K562 (cell line): ENCODE measurements around the gene DAPK2. TPM values are rescaled to one million over a fixed set of nuclear protein-coding genes. Genes with fewer than 3 reads are reported as not detected.

Experiments
- ATAC-seq: fragments of 200-7000 bp; cut with Tn5 transposase; 3 replicates; pipeline ENCODE4 v1.9.1; 2020; ENCODE audit warnings: moderate library complexity
- BruUV-seq: library from RNA; stranded (reverse); fragments of 400-500 nt; replicated peaks from 2 replicates; lab custom pipeline; 2021; lab: Mats Ljungman, UMichigan
- CTCF ChIA-PET: fragments of 300-600 bp; formaldehyde crosslinking; extraction: SDS; loops from one replicate; lab custom pipeline; 2021; ENCODE audit warnings: low intra/inter-chr PET ratio; lab: Yijun Ruan, JAX
- POLR2A ChIA-PET: fragments of 300-600, 350-650 bp; sonication (Branson Sonifier 250); formaldehyde crosslinking; extraction: SDS; loops from one replicate; lab custom pipeline; 2021; ENCODE audit warnings: antibody characterized with exemption, inconsistent platforms; lab: Yijun Ruan, JAX
- DNase-seq, 4 experiments: peaks; one replicate each; pipeline versions ENCODE4 v3.0.0 to v3.0.0-alpha.2; 2011 to 2018; ENCODE audit warnings: low spot score in 3 of 4, mixed read lengths in 3 of 4; ENCODE audit errors: extremely low read depth in 1 of 4
- FAIRE-seq: peaks from 2 replicates; lab custom pipeline; 2011; peaks lifted over from hg19 to GRCh38; lab: Jason Lieb, UNC
- H2AFZ ChIP-seq: 2 replicates; pipeline ENCODE4 v1.6.0; 2011; ENCODE audit warnings: low read depth, low read length, control low read depth, inconsistent platforms
- H3K27ac ChIP-seq: fragments of 200-600 bp; 3 replicates; pipeline ENCODE4 v1.8.0; 2011; ENCODE audit warnings: low read depth, mild to moderate bottlenecking, control low read depth, inconsistent platforms, low read length, moderate library complexity, mixed read lengths; ENCODE audit errors: extremely low read depth
- H3K27me3 ChIP-seq, 2 experiments: fragments of 300-600 bp in 1 of 2; 2 replicates in 1 of 2; 3 replicates in 1 of 2; pipeline versions ENCODE4 v1.6.0 to v1.8.0; 2011; ENCODE audit warnings: inconsistent platforms in 2 of 2, low read length in 2 of 2, mild to moderate bottlenecking in 1 of 2, mixed read lengths in 1 of 2, moderate library complexity in 1 of 2; ENCODE audit not compliant: control insufficient read depth in 2 of 2, insufficient read depth in 2 of 2
- H3K36me3 ChIP-seq: fragments of 300-600 bp; 3 replicates; pipeline ENCODE4 v1.8.0; 2011; ENCODE audit warnings: mild to moderate bottlenecking, low read length, inconsistent platforms; ENCODE audit not compliant: control insufficient read depth, insufficient read depth
- H3K4me1 ChIP-seq, 2 experiments: fragments of 200-600 bp in 1 of 2; replicated peaks in 1 of 2; 2 replicates in 1 of 2; 3 replicates in 1 of 2; pipeline versions ENCODE4 v1.5.1 to v1.8.0; 2011; ENCODE audit warnings: inconsistent platforms in 2 of 2, low read length in 2 of 2, mild to moderate bottlenecking in 1 of 2, mixed read lengths in 1 of 2, moderate library complexity in 1 of 2; ENCODE audit not compliant: control insufficient read depth in 2 of 2, insufficient read depth in 2 of 2
- H3K4me2 ChIP-seq: 2 replicates; pipeline ENCODE4 v1.6.1; 2011; ENCODE audit warnings: low read length, control low read depth, inconsistent platforms, mixed read lengths; ENCODE audit not compliant: insufficient read depth
- H3K4me3 ChIP-seq: fragments of 200-600 bp; sonication (generic), shearing (Covaris generic); 2 replicates; pipeline ENCODE4 v1.5.1; 2016; ENCODE audit warnings: control low read depth, inconsistent platforms
- H3K79me2 ChIP-seq: fragments of 200-600 bp; 3 replicates; pipeline ENCODE4 v1.8.0; 2011; ENCODE audit warnings: low read length, inconsistent platforms; ENCODE audit not compliant: control insufficient read depth, insufficient read depth
- H3K9ac ChIP-seq, 2 experiments: 2 replicates each; pipeline versions ENCODE4 v1.6.0 to v1.6.1; 2011; ENCODE audit warnings: low read depth in 2 of 2, low read length in 2 of 2, control low read depth in 1 of 2, inconsistent platforms in 1 of 2, mild to moderate bottlenecking in 1 of 2, mixed read lengths in 1 of 2; ENCODE audit not compliant: insufficient read depth in 1 of 2
- H3K9me1 ChIP-seq: one replicate; pipeline ENCODE4 v1.6.0; 2011; ENCODE audit warnings: inconsistent platforms, mild to moderate bottlenecking, low read length, moderate library complexity; ENCODE audit not compliant: control insufficient read depth, insufficient read depth
- H3K9me3 ChIP-seq: replicated peaks from 2 replicates; pipeline ENCODE4 v1.5.1; 2011; ENCODE audit warnings: low read depth, low read length, inconsistent platforms; ENCODE audit not compliant: control insufficient read depth, insufficient read depth
- H4K20me1 ChIP-seq: replicated peaks from 2 replicates; pipeline ENCODE4 v1.6.1; 2011; ENCODE audit warnings: low read length, inconsistent platforms, mixed read lengths; ENCODE audit not compliant: control insufficient read depth, insufficient read depth
- CBX1 ChIP-seq: sonication (generic); IDR thresholded peaks from 2 replicates; pipeline ENCODE4 v1.6.1; 2016; ENCODE audit warnings: antibody characterized with exemption, low read depth, mild to moderate bottlenecking
- CHCHD3 ChIP-seq: fragments of 250-450 bp; sonication (Bioruptor Pico); IDR thresholded peaks from 2 replicates; pipeline ENCODE4 v2.1.2; 2022; ENCODE audit warnings: mild to moderate bottlenecking
- CREM ChIP-seq: IDR thresholded peaks from 2 replicates; pipeline ENCODE4 v1.6.1; 2014; ENCODE audit warnings: antibody characterized with exemption, low read depth
- HNRNPL ChIP-seq: fragments of 200-400 bp; formaldehyde crosslinking; IDR thresholded peaks from 2 replicates; pipeline ENCODE4 v1.6.1; 2017; ENCODE audit warnings: low read depth, mild to moderate bottlenecking, low read length
- PRPF4 ChIP-seq: fragments of 200-400 bp; formaldehyde crosslinking; IDR thresholded peaks from one replicate; pipeline ENCODE4 v1.6.1; 2017; ENCODE audit warnings: low read length, low read depth, mild to moderate bottlenecking; ENCODE audit not compliant: insufficient read depth, poor library complexity, severe bottlenecking
- RBFOX2 ChIP-seq: fragments of 200-400 bp; formaldehyde crosslinking; IDR thresholded peaks from 2 replicates; pipeline ENCODE4 v1.6.1; 2017; ENCODE audit warnings: low read depth, mild to moderate bottlenecking, low read length, moderate library complexity
- SMARCA5 ChIP-seq: fragments of 450-650 bp; IDR thresholded peaks from 2 replicates; pipeline ENCODE4 v1.6.1; 2016
- ZNF134 ChIP-seq: fragments of 250-450 bp; sonication (Bioruptor Pico); conservative IDR thresholded peaks from 2 replicates; pipeline ENCODE4 v1.4.0; 2020
- WGBS: fragments of 100-300 bp; shearing (Covaris generic); methylation state at CpG from one replicate; pipeline ENCODE4 v1.1.6; 2016; ENCODE audit warnings: low coverage, mixed read lengths; ENCODE audit not compliant: insufficient coverage; ENCODE audit errors: missing lambda C conversion rate; 5-methylcytosine and 5-hydroxymethylcytosine counted together
- in situ Hi-C: fragments of 300-500 bp; cut with MboI; formaldehyde crosslinking; loops from 4 replicates; pipeline ENCODE4 v1.15.0; 2018; ENCODE audit warnings: inconsistent platforms, mixed read lengths
- intact Hi-C: fragments of 100-400 bp; cut with micrococcal nuclease; formaldehyde crosslinking; loops from 2 replicates; pipeline ENCODE4 v1.14.2; 2022
- polyA plus RNA-seq, 8 experiments: library from polyadenylated mRNA; depleted of rRNA in 4 of 8; stranded (reverse) in 5 of 8; unstranded in 3 of 8; fragments of >200 nt; fragmentation: Nextera tagmentation in 2 of 8; fragmentation: Illumina TruSeq in 1 of 8; extraction: Ambion mirVana in 2 of 8; extraction: Trizol in 1 of 8; gene quantifications; 2 replicates each; pipeline versions ENCODE4 v1.2.1 to v1.2.3, GENCODE V29; 2011 to 2014; ENCODE audit warnings: inconsistent platforms in 1 of 8, missing spikeins in 1 of 8
- total RNA-seq, 7 experiments: library from RNA; depleted of rRNA in 6 of 7; stranded (reverse); fragments of >200 nt in 6 of 7; fragmentation: Illumina TruSeq in 2 of 7; extraction: Trizol in 2 of 7; gene quantifications; 2 replicates each; pipeline versions ENCODE4 v1.2.1 to v1.2.3, GENCODE V29; 2011 to 2021; ENCODE audit warnings: low replicate concordance in 1 of 7
- TF ChIP-seq, protein P1 (sequence below): sonication (generic); formaldehyde crosslinking; IDR thresholded peaks from 2 replicates; pipeline ENCODE4 v1.9.0; 2022; ENCODE audit warnings: mild to moderate bottlenecking, missing genetic modification reagents
- TF ChIP-seq, protein P2 (sequence below): fragments of 450-650 bp; IDR thresholded peaks from 2 replicates; pipeline ENCODE4 v1.6.1; 2018; ENCODE audit warnings: mild to moderate bottlenecking, low read depth; ENCODE audit not compliant: partially characterized antibody
- TF ChIP-seq, protein P3 (sequence below): fragments of 150-350 bp; IDR thresholded peaks from 2 replicates; pipeline ENCODE4 v1.6.1; 2014; ENCODE audit warnings: low read depth, mild to moderate bottlenecking, low read length, borderline replicate concordance
- TF ChIP-seq, protein P4 (sequence below): fragments of 250-450 bp; sonication (Bioruptor Pico); IDR thresholded peaks from 2 replicates; pipeline ENCODE4 v1.4.0; 2020

The DAPK2 gene
- total and polyA plus RNA-seq, 9 of the 15 experiments (the other 6 are each of a cell fraction or from before 2014, with no cell fraction given), result 0.14 to 5.2 (median 2.2) TPM

DNA sequence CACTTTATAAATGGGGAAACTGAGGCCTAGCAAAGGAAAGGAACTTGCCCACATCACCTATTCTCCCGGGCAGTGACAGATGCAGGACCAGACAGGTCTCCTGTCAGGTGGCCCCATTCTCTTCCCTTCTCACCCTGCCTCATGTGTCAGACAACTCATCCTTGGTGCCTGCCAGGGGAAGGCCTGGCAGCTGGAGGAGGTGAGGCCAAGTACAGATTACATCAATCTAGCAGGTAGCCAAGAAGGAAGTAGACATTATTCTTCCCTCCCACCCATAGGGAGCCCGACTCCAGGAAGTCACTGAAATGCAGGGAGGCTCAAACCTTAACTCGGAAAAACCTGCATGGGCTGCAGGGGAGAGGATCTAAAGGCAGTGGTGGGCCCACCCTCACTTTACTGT, 39.6 kb downstream of the DAPK2 start:
- CTCF ChIA-PET, result no interaction called here
- peaks cover 7 to 32% of the 10 kb centered on the region in 2 experiments; a peak in 4 of 5 replicates for H3K4me1 ChIP-seq
- DNase-seq (no peak), ATAC-seq (no peak), FAIRE-seq (no peak)
- no peak overlapping the region for H3K4me2 ChIP-seq
- intact Hi-C loops (no loop called here), in situ Hi-C loops (no loop called here)
- no peak overlapping the region for H3K27ac ChIP-seq
- H3K4me3 ChIP-seq, result no peak overlapping the region
- H3K36me3 ChIP-seq, result no peaks in the 10 kb centered on the region
- H3K9ac ChIP-seq, result no peak overlapping the region
- WGBS, result 48% methylated on average over 3 of the region's 3 CpGs
- H3K27me3 ChIP-seq, result no peaks in the 10 kb centered on the region
- no peaks in the 10 kb centered on the region for H3K9me1 ChIP-seq
- H2AFZ ChIP-seq, result no peak overlapping the region
- no peaks in the 10 kb centered on the region for H4K20me1 ChIP-seq
- H3K79me2 ChIP-seq, result no peaks in the 10 kb centered on the region
- no peaks in the 10 kb centered on the region for H3K9me3 ChIP-seq
- BruUV-seq, result no TSS peak
- POLR2A ChIA-PET, result no interaction called here
- TF ChIP-seq CREM, result no peak
- no peak for TF ChIP-seq CHCHD3
- TF ChIP-seq, protein P1, sequence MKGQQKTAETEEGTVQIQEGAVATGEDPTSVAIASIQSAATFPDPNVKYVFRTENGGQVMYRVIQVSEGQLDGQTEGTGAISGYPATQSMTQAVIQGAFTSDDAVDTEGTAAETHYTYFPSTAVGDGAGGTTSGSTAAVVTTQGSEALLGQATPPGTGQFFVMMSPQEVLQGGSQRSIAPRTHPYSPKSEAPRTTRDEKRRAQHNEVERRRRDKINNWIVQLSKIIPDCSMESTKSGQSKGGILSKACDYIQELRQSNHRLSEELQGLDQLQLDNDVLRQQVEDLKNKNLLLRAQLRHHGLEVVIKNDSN (CRISPR knock-in tag), result no peak
- no peak for TF ChIP-seq SMARCA5
- no peak for TF ChIP-seq PRPF4
- TF ChIP-seq, protein P2, sequence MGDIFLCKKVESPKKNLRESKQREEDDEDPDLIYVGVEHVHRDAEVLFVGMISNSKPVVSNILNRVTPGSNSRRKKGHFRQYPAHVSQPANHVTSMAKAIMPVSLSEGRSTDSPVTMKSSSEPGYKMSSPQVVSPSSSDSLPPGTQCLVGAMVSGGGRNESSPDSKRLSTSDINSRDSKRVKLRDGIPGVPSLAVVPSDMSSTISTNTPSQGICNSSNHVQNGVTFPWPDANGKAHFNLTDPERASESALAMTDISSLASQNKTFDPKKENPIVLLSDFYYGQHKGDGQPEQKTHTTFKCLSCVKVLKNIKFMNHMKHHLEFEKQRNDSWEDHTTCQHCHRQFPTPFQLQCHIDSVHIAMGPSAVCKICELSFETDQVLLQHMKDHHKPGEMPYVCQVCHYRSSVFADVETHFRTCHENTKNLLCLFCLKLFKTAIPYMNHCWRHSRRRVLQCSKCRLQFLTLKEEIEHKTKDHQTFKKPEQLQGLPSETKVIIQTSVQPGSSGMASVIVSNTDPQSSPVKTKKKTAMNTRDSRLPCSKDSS, result no peak
- no peak for TF ChIP-seq HNRNPL
- TF ChIP-seq CBX1, result no peak
- TF ChIP-seq, protein P3, sequence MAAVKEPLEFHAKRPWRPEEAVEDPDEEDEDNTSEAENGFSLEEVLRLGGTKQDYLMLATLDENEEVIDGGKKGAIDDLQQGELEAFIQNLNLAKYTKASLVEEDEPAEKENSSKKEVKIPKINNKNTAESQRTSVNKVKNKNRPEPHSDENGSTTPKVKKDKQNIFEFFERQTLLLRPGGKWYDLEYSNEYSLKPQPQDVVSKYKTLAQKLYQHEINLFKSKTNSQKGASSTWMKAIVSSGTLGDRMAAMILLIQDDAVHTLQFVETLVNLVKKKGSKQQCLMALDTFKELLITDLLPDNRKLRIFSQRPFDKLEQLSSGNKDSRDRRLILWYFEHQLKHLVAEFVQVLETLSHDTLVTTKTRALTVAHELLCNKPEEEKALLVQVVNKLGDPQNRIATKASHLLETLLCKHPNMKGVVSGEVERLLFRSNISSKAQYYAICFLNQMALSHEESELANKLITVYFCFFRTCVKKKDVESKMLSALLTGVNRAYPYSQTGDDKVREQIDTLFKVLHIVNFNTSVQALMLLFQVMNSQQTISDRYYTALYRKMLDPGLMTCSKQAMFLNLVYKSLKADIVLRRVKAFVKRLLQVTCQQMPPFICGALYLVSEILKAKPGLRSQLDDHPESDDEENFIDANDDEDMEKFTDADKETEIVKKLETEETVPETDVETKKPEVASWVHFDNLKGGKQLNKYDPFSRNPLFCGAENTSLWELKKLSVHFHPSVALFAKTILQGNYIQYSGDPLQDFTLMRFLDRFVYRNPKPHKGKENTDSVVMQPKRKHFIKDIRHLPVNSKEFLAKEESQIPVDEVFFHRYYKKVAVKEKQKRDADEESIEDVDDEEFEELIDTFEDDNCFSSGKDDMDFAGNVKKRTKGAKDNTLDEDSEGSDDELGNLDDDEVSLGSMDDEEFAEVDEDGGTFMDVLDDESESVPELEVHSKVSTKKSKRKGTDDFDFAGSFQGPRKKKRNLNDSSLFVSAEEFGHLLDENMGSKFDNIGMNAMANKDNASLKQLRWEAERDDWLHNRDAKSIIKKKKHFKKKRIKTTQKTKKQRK, result no peak
- TF ChIP-seq, protein P4, sequence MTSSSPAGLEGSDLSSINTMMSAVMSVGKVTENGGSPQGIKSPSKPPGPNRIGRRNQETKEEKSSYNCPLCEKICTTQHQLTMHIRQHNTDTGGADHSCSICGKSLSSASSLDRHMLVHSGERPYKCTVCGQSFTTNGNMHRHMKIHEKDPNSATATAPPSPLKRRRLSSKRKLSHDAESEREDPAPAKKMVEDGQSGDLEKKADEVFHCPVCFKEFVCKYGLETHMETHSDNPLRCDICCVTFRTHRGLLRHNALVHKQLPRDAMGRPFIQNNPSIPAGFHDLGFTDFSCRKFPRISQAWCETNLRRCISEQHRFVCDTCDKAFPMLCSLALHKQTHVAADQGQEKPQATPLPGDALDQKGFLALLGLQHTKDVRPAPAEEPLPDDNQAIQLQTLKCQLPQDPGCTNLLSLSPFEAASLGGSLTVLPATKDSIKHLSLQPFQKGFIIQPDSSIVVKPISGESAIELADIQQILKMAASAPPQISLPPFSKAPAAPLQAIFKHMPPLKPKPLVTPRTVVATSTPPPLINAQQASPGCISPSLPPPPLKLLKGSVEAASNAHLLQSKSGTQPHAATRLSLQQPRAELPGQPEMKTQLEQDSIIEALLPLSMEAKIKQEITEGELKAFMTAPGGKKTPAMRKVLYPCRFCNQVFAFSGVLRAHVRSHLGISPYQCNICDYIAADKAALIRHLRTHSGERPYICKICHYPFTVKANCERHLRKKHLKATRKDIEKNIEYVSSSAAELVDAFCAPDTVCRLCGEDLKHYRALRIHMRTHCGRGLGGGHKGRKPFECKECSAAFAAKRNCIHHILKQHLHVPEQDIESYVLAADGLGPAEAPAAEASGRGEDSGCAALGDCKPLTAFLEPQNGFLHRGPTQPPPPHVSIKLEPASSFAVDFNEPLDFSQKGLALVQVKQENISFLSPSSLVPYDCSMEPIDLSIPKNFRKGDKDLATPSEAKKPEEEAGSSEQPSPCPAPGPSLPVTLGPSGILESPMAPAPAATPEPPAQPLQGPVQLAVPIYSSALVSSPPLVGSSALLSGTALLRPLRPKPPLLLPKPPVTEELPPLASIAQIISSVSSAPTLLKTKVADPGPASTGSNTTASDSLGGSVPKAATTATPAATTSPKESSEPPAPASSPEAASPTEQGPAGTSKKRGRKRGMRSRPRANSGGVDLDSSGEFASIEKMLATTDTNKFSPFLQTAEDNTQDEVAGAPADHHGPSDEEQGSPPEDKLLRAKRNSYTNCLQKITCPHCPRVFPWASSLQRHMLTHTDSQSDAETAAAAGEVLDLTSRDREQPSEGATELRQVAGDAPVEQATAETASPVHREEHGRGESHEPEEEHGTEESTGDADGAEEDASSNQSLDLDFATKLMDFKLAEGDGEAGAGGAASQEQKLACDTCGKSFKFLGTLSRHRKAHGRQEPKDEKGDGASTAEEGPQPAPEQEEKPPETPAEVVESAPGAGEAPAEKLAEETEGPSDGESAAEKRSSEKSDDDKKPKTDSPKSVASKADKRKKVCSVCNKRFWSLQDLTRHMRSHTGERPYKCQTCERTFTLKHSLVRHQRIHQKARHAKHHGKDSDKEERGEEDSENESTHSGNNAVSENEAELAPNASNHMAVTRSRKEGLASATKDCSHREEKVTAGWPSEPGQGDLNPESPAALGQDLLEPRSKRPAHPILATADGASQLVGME (CRISPR knock-in tag), result no peak
- TF ChIP-seq ZNF134 (CRISPR knock-in tag), result no peak
- TF ChIP-seq RBFOX2, result no peak
